ENCODE results near the gene ME3.

- no peak for TF ChIP-seq GATA2 (IDR thresholded peaks at IDR 0.05; ENCODE audit: low read depth, low read length)
- no peak for TF ChIP-seq GATA3 (IDR thresholded peaks at IDR 0.05; ENCODE audit: low read depth, low read length)
Observed at GRCh38 chr11:86421946-86422345, 250.5 kb downstream of the ME3 start.

All from SH-SY5Y (cell line).